Measurements from ENCODE around the gene GJC2. TPM values are rescaled to one million over a fixed set of nuclear protein-coding genes. Genes with fewer than 3 reads are reported as not detected.

The GJC2 gene
- total RNA-seq, 1 experiment from 2014 or later = 1.2 TPM

DNA sequence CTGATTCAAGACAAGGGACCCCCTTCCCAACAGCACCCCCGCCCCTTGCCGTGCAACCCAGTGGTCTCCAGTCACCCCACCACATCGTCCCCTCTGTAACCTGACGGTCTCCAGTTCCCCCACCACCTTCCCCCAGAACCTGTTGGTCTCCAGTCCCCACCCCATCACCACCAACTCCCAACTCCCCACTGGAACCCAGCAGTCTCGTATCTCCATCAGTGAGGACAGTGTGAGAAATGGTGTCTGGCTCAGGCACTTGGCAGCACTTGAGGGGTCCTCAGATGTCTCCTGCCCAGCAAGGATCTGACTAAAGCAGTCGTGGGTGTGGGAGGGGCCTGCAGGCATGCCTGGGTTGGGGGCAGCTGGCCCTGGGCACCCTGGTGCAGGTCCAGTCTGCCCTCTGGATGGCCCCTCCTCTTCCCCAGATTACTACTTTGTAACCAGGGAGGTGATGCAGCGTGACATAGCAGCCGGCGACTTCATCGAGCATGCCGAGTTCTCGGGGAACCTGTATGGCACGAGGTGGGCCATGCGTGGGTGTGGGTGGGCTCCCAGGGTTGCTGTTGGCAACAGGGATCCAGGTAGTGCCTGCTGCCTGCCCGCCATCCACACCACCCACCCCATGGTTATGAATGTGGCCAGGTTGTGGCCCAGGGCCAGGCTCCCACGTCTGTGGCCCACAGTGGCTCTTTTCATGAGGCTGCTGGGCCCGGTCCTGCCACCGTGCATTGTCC is 3.1 kb upstream of the GJC2 start:
- H4K20me1 ChIP-seq (ENCODE audit: low read length) = peaks cover 50% of the 10 kb centered on the region

DNA sequence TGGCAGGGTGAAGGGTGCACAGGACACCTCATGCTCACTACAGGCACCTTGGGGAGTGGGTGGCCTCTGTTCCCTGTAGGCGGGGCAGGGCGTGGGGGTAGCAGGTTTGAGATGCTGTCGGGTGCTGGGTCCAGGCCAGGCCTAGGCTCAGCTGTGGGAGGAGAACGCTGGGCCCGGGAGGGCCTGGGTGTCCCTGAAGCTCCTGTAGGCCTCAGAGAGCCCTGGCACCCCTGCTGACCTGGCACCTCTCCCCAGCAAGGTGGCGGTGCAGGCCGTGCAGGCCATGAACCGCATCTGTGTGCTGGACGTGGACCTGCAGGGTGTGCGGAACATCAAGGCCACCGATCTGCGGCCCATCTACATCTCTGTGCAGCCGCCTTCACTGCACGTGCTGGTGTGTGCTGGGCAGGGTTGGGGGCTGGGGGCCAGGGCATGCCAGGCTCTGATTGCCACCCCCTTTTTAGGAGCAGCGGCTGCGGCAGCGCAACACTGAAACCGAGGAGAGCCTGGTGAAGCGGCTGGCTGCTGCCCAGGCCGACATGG is 2.5 kb upstream of the GJC2 start:
- POLR2A ChIA-PET (ENCODE audit: unreplicated experiment) = no interaction called here
- DNase-seq (no peak), ATAC-seq (no peak)
- H3K79me2 ChIP-seq (ENCODE audit: low read length) = peaks cover 55% of the 10 kb centered on the region
- no peaks in the 10 kb centered on the region for H3F3A ChIP-seq (ENCODE audit: low read length, unreplicated experiment)
- no peak overlapping the region for H3K27ac ChIP-seq (ENCODE audit: low read length)
- no peak overlapping the region for H3K9ac ChIP-seq (ENCODE audit: low read length)
- H3K36me3 ChIP-seq (ENCODE audit: low read depth, low read length) = peaks cover 13% of the 10 kb centered on the region
- no TSS peak for BruUV-seq (replicated peaks)
- H2AFZ ChIP-seq (ENCODE audit: low read length) = no peak overlapping the region
- intact Hi-C loops (cut with micrococcal nuclease) = no loop called here
- no peaks in the 10 kb centered on the region for H3K9me2 ChIP-seq (replicated peaks; ENCODE audit: low read length)
- CTCF ChIA-PET = no interaction called here
- H3K4me2 ChIP-seq (ENCODE audit: low read length) = no peak overlapping the region
- TF ChIP-seq EZH2 (IDR thresholded peaks at IDR 0.05; ENCODE audit: low read length, unreplicated experiment) = no peak
- TF ChIP-seq, protein P1, sequence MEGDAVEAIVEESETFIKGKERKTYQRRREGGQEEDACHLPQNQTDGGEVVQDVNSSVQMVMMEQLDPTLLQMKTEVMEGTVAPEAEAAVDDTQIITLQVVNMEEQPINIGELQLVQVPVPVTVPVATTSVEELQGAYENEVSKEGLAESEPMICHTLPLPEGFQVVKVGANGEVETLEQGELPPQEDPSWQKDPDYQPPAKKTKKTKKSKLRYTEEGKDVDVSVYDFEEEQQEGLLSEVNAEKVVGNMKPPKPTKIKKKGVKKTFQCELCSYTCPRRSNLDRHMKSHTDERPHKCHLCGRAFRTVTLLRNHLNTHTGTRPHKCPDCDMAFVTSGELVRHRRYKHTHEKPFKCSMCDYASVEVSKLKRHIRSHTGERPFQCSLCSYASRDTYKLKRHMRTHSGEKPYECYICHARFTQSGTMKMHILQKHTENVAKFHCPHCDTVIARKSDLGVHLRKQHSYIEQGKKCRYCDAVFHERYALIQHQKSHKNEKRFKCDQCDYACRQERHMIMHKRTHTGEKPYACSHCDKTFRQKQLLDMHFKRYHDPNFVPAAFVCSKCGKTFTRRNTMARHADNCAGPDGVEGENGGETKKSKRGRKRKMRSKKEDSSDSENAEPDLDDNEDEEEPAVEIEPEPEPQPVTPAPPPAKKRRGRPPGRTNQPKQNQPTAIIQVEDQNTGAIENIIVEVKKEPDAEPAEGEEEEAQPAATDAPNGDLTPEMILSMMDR (conservative IDR thresholded peaks at IDR 0.05; ENCODE audit: low read depth, low read length) = no peak
- no peak for TF ChIP-seq EZH2phosphoT487 (IDR thresholded peaks at IDR 0.05; ENCODE audit: borderline replicate concordance, low read length)
- H3K9me3 ChIP-seq (ENCODE audit: low read length) = no peaks in the 10 kb centered on the region
- peaks cover 44% of the 10 kb centered on the region for H4K20me1 ChIP-seq (ENCODE audit: low read length)
- peaks cover 13% of the 10 kb centered on the region for H3K4me1 ChIP-seq (ENCODE audit: insufficient read depth, low read length)
- no peaks in the 10 kb centered on the region for H3K27me3 ChIP-seq (ENCODE audit: low read length)
- H3K4me3 ChIP-seq (ENCODE audit: low read length) = no peak overlapping the region

More for the DNA sequence above, 3.1 kb upstream of the GJC2 start:
- ATAC-seq (no peak), DNase-seq (no peak)
- intact Hi-C loops (cut with micrococcal nuclease) = no loop called here
- no peaks in the 10 kb centered on the region for H3K9me2 ChIP-seq (replicated peaks; ENCODE audit: low read length)
- H2AFZ ChIP-seq (ENCODE audit: low read length) = no peak overlapping the region
- no peak overlapping the region for H3K4me2 ChIP-seq (ENCODE audit: low read length)
- no peak overlapping the region for H3K4me3 ChIP-seq (ENCODE audit: low read length)
- TF ChIP-seq EZH2phosphoT487 (IDR thresholded peaks at IDR 0.05; ENCODE audit: borderline replicate concordance, low read length) (no peak), EZH2 (IDR thresholded peaks at IDR 0.05; ENCODE audit: low read length, unreplicated experiment) (no peak)
- TF ChIP-seq, protein P1 (conservative IDR thresholded peaks at IDR 0.05; ENCODE audit: low read depth, low read length) = no peak
- POLR2A ChIA-PET (ENCODE audit: unreplicated experiment) = no interaction called here
- H3K79me2 ChIP-seq (ENCODE audit: low read length) = peaks cover 61% of the 10 kb centered on the region
- H3K9ac ChIP-seq (ENCODE audit: low read length) = no peak overlapping the region
- H3K4me1 ChIP-seq (ENCODE audit: insufficient read depth, low read length) = peaks cover 20% of the 10 kb centered on the region
- H3K36me3 ChIP-seq (ENCODE audit: low read depth, low read length) = peaks cover 13% of the 10 kb centered on the region
- no peak overlapping the region for H3K27ac ChIP-seq (ENCODE audit: low read length)
- no peaks in the 10 kb centered on the region for H3F3A ChIP-seq (ENCODE audit: low read length, unreplicated experiment)
- H3K27me3 ChIP-seq (ENCODE audit: low read length) = no peaks in the 10 kb centered on the region
- CTCF ChIA-PET = no interaction called here
- no TSS peak for BruUV-seq (replicated peaks)
- no peaks in the 10 kb centered on the region for H3K9me3 ChIP-seq (ENCODE audit: low read length)

DNA sequence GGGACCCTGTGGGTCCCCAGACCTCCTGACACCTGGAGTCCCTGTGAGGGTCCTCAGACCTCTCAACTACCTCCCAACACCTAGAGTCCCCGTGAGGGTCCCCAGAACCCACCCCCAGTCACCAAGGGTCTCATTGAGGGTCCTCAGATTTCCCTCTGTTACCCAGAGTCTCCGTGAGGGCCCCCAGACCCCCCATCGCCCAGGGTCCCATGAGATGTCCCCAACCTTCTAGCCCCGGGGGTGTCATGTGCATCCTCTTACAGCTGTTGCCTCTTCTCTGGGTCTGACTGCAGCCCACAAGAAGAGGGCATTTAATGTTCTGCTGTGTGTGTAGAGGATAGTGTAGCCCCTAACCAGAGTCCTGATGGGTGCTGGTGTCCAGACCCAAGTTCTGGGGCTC is 2.0 kb upstream of the GJC2 start:
- Histone ChIP-seq H3K4me1 (ENCODE audit: insufficient read depth, low read length) (peaks cover 8% of the 10 kb centered on the region), H3F3A (ENCODE audit: low read length, unreplicated experiment) (no peaks in the 10 kb centered on the region), H3K9me3 (ENCODE audit: low read length) (no peaks in the 10 kb centered on the region), H2AFZ (ENCODE audit: low read length) (no peak overlapping the region), H3K79me2 (ENCODE audit: low read length) (peaks cover 50% of the 10 kb centered on the region), H3K27me3 (ENCODE audit: low read length) (no peaks in the 10 kb centered on the region), H3K9me2 (replicated peaks; ENCODE audit: low read length) (no peaks in the 10 kb centered on the region), H3K27ac (ENCODE audit: low read length) (no peak overlapping the region), H4K20me1 (ENCODE audit: low read length) (peaks cover 38% of the 10 kb centered on the region), H3K4me3 (ENCODE audit: low read length) (no peak overlapping the region), H3K9ac (ENCODE audit: low read length) (no peak overlapping the region), H3K36me3 (ENCODE audit: low read depth, low read length) (peaks cover 13% of the 10 kb centered on the region), H3K4me2 (ENCODE audit: low read length) (no peak overlapping the region)
- DNase-seq = no peak
- TF ChIP-seq EZH2 (IDR thresholded peaks at IDR 0.05; ENCODE audit: low read length, unreplicated experiment) (no peak), EZH2phosphoT487 (IDR thresholded peaks at IDR 0.05; ENCODE audit: borderline replicate concordance, low read length) (no peak)
- TF ChIP-seq, protein P1 (conservative IDR thresholded peaks at IDR 0.05; ENCODE audit: low read depth, low read length) = no peak
- intact Hi-C loops (cut with micrococcal nuclease) = no loop called here
- ATAC-seq = no peak
- POLR2A ChIA-PET (ENCODE audit: unreplicated experiment) = no interaction called here
- CTCF ChIA-PET = no interaction called here
- no TSS peak for BruUV-seq (replicated peaks)
